Colonic mucosa (tissue), 4 donors: ENCODE measurements around the gene FBXO3. TPM values are rescaled to one million over a fixed set of nuclear protein-coding genes. Genes with fewer than 3 reads are reported as not detected.
"Not testable (repeated sequence)": the region's sequence is repeated elsewhere in the genome, so short reads cannot be mapped to it uniquely, and the experiment has no call there.

Experiments used
- DNase-seq: peaks from one replicate; pipeline ENCODE4 v3.0.0-alpha.2; 2020
- H3K27ac ChIP-seq: fragments of 200-600 bp; one replicate; pipeline ENCODE4 v1.8.0; 2021
- H3K27me3 ChIP-seq: fragments of 200-600 bp; one replicate; pipeline ENCODE4 v1.8.0; 2021
- H3K36me3 ChIP-seq: fragments of 200-600 bp; one replicate; pipeline ENCODE4 v1.8.0; 2021
- H3K4me1 ChIP-seq: fragments of 200-600 bp; one replicate; pipeline ENCODE4 v1.8.0; 2021; ENCODE audit warnings: mild to moderate bottlenecking
- H3K4me3 ChIP-seq: fragments of 200-600 bp; one replicate; pipeline ENCODE4 v1.8.0; 2021
- H3K9ac ChIP-seq, 2 donors: one replicate each; pipeline ENCODE4 v1.7.0; 2013; ENCODE audit warnings: control low read depth in 2 of 2, low read depth in 2 of 2, low read length in 2 of 2
- H3K9me3 ChIP-seq: fragments of 200-600 bp; one replicate; pipeline ENCODE4 v1.8.0; 2021
- CTCF ChIP-seq: fragments of 200-600 bp; IDR thresholded peaks from one replicate; pipeline ENCODE4 v1.8.0; 2022; ENCODE audit warnings: antibody characterized with exemption, mild to moderate bottlenecking
- intact Hi-C: fragments of 100-400 bp; cut with DNase I; formaldehyde crosslinking; loops from one replicate; pipeline ENCODE4 v1.14.1; 2022
- total RNA-seq, 2 donors: library from RNA; stranded (reverse); fragmentation: NEBNext Ultra II Directional in 1 of 2; extraction: Animal tissue kit (Norgen Biotek cat#: 25700) in 1 of 2; gene quantifications; one replicate each; pipeline ENCODE4 v1.2.1, GENCODE V29; 2021
- donor health status: healthy.
- donor health status: DM: no; HTN: no; CAD: no.
- donor health status: DM: no; HTN: no; CAD: no.

The FBXO3 gene
- total RNA-seq, 2 donors from 2014 or later, result 30.0 to 36.9 TPM

GRCh38 chr11:33802194-33802950 lies 28.1 kb upstream of the FBXO3 start:
- H3K4me3 ChIP-seq, result no peak overlapping the region
- intact Hi-C loops, result no loop called here
- no peak for TF ChIP-seq CTCF
- peaks cover 24% of the 10 kb centered on the region for H3K27me3 ChIP-seq
- no peak overlapping the region for H3K9ac ChIP-seq
- H3K36me3 ChIP-seq, result no peaks in the 10 kb centered on the region
- H3K9me3 ChIP-seq, result no peaks in the 10 kb centered on the region
- no peak overlapping the region for H3K27ac ChIP-seq
- H3K4me1 ChIP-seq, result no peaks in the 10 kb centered on the region
- peak; percentile 59 for DNase-seq

DNA sequence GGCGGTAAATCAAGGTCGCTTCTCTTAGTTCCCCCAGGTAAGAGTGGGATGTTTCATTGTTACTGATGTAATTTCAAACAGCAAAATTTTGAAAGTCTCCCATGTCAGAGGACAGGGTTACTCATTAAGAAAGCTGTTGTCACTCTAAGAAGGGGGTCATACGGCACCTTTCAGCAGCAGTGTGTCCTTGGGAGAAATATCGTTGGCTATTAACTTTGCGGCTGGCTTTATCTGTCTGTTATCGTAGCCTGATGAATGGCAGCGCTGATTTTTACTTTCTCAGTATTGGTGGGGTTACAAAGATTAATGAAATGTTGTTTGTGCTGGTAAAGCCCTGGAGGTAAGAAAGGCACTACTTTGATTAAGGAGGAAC lies 27.5 kb upstream of the FBXO3 start:
- no peak for TF ChIP-seq CTCF
- no peaks in the 10 kb centered on the region for H3K36me3 ChIP-seq

DNA sequence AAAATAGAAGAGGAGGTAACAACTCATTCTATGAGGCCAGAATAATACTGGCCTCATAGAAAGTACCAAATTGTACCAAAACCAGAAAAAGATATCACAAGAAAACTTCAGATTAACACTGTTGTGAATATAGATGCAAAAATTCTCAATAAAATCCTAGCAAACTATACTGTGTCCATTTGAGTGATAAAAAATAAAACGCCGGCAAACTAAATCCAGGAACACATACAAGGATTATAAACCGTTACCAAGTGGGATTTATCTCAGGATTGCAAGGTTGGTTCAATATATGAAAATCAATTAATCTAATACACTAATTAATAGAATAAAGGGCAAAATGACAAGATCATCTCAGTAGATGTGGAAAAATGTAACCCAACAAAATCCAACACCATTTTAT lies 23.6 kb upstream of the FBXO3 start:
- H3K9me3 ChIP-seq, result no peaks in the 10 kb centered on the region
- H3K4me3 ChIP-seq, result no peak overlapping the region
- H3K27ac ChIP-seq, result no peak overlapping the region
- intact Hi-C loops, result no loop called here
- no peak for TF ChIP-seq CTCF
- peaks cover 29% of the 10 kb centered on the region for H3K27me3 ChIP-seq
- no peaks in the 10 kb centered on the region for H3K36me3 ChIP-seq
- DNase-seq, result no peak
- no peaks in the 10 kb centered on the region for H3K4me1 ChIP-seq
- no peak overlapping the region for H3K9ac ChIP-seq

More for the DNA sequence above, 27.5 kb upstream of the FBXO3 start:
- no peak for DNase-seq
- Histone ChIP-seq H3K27ac (no peak overlapping the region), H3K4me3 (no peak overlapping the region), H3K4me1 (no peaks in the 10 kb centered on the region), H3K27me3 (peaks cover 29% of the 10 kb centered on the region), H3K9me3 (no peaks in the 10 kb centered on the region), H3K9ac (no peak overlapping the region)
- intact Hi-C loops, result no loop called here

DNA sequence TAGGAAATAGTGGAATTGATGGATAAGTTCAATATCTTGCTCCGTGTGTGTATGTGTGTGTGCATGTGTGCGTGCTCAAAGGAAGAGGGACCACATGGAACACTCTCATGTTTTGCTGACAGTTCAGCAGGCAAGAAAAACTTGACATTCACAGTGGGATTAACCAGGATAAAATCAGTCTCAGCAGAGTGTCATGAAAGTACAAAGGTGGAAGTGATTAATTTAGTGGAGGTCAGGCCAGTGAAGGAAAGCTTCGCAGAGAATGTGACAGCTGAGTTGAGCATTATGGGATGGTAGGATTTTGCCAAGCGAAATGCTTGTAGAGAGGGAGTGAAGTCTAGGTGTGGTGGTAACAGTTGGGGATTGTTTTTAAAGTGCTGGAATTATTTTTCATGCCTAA lies 15.7 kb upstream of the FBXO3 start:
- H3K36me3 ChIP-seq, result no peaks in the 10 kb centered on the region
- no peak overlapping the region for H3K9ac ChIP-seq
- intact Hi-C loops, result no loop called here
- H3K9me3 ChIP-seq, result no peaks in the 10 kb centered on the region
- no peaks in the 10 kb centered on the region for H3K27me3 ChIP-seq
- no peak overlapping the region for H3K27ac ChIP-seq
- DNase-seq, result no peak
- no peaks in the 10 kb centered on the region for H3K4me1 ChIP-seq
- H3K4me3 ChIP-seq, result no peak overlapping the region
- no peak for TF ChIP-seq CTCF

DNA sequence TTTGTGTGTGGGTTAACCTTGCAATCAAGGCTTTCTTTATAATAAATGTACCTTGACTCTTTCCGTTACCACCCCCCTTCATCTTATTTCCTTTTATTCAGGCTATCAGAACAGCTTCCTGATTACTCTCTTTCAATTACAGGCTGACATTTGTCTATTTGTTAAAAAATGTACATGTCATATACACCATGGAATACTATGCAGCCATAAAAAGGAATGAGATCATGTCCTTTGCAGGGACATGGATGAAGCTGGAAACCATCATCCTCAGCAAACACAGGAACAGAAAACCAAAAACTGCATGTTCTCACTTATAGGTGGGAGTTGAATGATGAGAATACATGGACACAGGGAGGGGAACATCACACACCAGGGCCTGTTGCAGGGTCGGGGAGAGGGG lies 13.8 kb upstream of the FBXO3 start:
- H3K4me3 ChIP-seq, DNase-seq, H3K27me3 ChIP-seq, intact Hi-C loops, H3K36me3 ChIP-seq, H3K4me1 ChIP-seq, H3K9ac ChIP-seq, H3K27ac ChIP-seq, H3K9me3 ChIP-seq: not testable (repeated sequence)

DNA sequence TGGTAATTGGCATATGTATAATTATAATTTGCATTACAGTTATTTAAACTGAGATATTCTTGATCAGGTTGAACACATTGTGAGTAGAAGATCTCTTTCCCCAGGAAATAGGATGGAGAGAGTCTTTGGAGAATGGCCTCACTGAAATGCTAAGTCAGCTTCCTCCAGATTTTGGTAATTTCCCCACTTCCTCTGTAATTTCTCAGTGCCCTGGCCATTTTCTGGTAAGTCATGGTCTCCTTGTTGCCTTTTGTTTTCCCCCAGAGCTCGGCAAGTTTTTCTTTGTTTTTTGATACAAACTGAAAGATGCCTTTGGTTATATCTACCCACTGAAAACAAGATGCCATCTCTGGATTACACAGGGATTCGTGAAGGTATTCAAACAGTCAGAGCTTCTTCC lies 12.8 kb upstream of the FBXO3 start:
- intact Hi-C loops, result no loop called here
- no peak for DNase-seq
- H3K4me1 ChIP-seq, result no peaks in the 10 kb centered on the region
- no peaks in the 10 kb centered on the region for H3K27me3 ChIP-seq
- H3K4me3 ChIP-seq, result no peak overlapping the region
- no peaks in the 10 kb centered on the region for H3K36me3 ChIP-seq
- H3K9ac ChIP-seq, result no peak overlapping the region
- no peak for TF ChIP-seq CTCF
- H3K9me3 ChIP-seq, result no peaks in the 10 kb centered on the region
- no peak overlapping the region for H3K27ac ChIP-seq
